HCT116 (cell line): ENCODE results near the gene WNK2. TPM values are rescaled to one million over a fixed set of nuclear protein-coding genes. Genes with fewer than 3 reads are reported as not detected.

Experiments
- ATAC-seq: fragments of 200-7000 bp; cut with Tn5 transposase; 2 replicates; pipeline ENCODE4 v1.9.1; 2020; ENCODE audit warnings: mild to moderate bottlenecking, moderate library complexity
- BruUV-seq: library from RNA; stranded (reverse); fragments of 400-500 nt; replicated peaks from 2 replicates; lab custom pipeline; 2021; lab: Mats Ljungman, UMichigan
- CTCF ChIA-PET: fragments of 300-600 bp; sonication (Branson Sonifier 250); formaldehyde crosslinking; loops from one replicate; lab custom pipeline; 2021; ENCODE audit warnings: antibody characterized with exemption; lab: Charles Lee
- POLR2A ChIA-PET: fragments of 300-600, 350-600 bp; sonication (Branson Sonifier 250); formaldehyde crosslinking; loops from one replicate; lab custom pipeline; 2021; ENCODE audit warnings: antibody characterized with exemption; lab: Charles Lee
- RAD21 ChIA-PET, 2 experiments: fragments of 300-600 bp; sonication (Branson Sonifier 250); formaldehyde crosslinking; loops; one replicate each; lab custom pipeline; 2023; ENCODE audit warnings: low total read pairs in 2 of 2; ENCODE audit not compliant: uncharacterized antibody in 2 of 2, unreplicated experiment in 2 of 2, low non-redundant PET in 1 of 2; lab: Charles Lee
- DNase-seq: peaks from one replicate; pipeline ENCODE4 v3.0.0-alpha.2; 2010; ENCODE audit warnings: low read depth, low spot score
- H2AFZ ChIP-seq: fragments of 200-600 bp; shearing (Covaris generic), sonication (generic); 2 replicates; pipeline ENCODE4 v1.6.1; 2017; ENCODE audit warnings: low read depth, mixed run types, mixed read lengths, antibody characterized with exemption, low read length; ENCODE audit not compliant: poor library complexity, severe bottlenecking
- H3K27ac ChIP-seq: 2 replicates; pipeline ENCODE4 v1.5.1; 2012; ENCODE audit warnings: low read depth, low read length
- H3K27me3 ChIP-seq: fragments of 200-600 bp; sonication (generic); 2 replicates; pipeline ENCODE4 v1.6.1; 2016; ENCODE audit warnings: mixed run types, low read length, mixed read lengths; ENCODE audit not compliant: insufficient read depth
- H3K36me3 ChIP-seq, 2 experiments: fragments of 200-500 bp in 1 of 2; fragments of 200-600 bp in 1 of 2; sonication (Bioruptor generic) in 1 of 2; sonication (generic) in 1 of 2; 2 replicates each; pipeline versions ENCODE4 v1.5.1 to v1.6.1; 2014 to 2016; ENCODE audit warnings: low read length in 2 of 2, inconsistent platforms in 1 of 2, mixed read lengths in 1 of 2, mixed run types in 1 of 2; ENCODE audit not compliant: insufficient read depth in 2 of 2, control insufficient read depth in 1 of 2
- H3K4me1 ChIP-seq, 2 experiments: fragments of 200-600 bp in 1 of 2; sonication (generic) in 1 of 2; 2 replicates each; pipeline versions ENCODE4 v1.5.1 to v1.6.1; 2012 to 2017; ENCODE audit warnings: low read length in 2 of 2, inconsistent platforms in 1 of 2, mild to moderate bottlenecking in 1 of 2, mixed read lengths in 1 of 2, mixed run types in 1 of 2, moderate library complexity in 1 of 2; ENCODE audit not compliant: insufficient read depth in 2 of 2, control insufficient read depth in 1 of 2
- H3K4me2 ChIP-seq: fragments of 200-600 bp; sonication (generic); 2 replicates; pipeline ENCODE4 v1.6.1; 2017; ENCODE audit warnings: mixed run types, low read length, mixed read lengths
- H3K4me3 ChIP-seq, 2 experiments: fragments of 200-600 bp in 1 of 2; sonication (generic) in 1 of 2; replicated peaks in 1 of 2; 2 replicates each; pipeline ENCODE4 v1.5.1; 2011 to 2016; ENCODE audit warnings: low read length in 2 of 2, control low read depth in 1 of 2, low read depth in 1 of 2, mild to moderate bottlenecking in 1 of 2, mixed read lengths in 1 of 2, mixed run types in 1 of 2
- H3K79me2 ChIP-seq: fragments of 200-600 bp; sonication (generic); 2 replicates; pipeline ENCODE4 v1.6.1; 2017; ENCODE audit warnings: mild to moderate bottlenecking, mixed run types, low read length, moderate library complexity, mixed read lengths; ENCODE audit not compliant: insufficient read depth
- H3K9ac ChIP-seq: fragments of 200-600 bp; sonication (generic); 2 replicates; pipeline ENCODE4 v1.6.1; 2016; ENCODE audit warnings: low read length, mixed read lengths
- H3K9me2 ChIP-seq: fragments of 200-600 bp; sonication (generic), shearing (Covaris generic); 2 replicates; pipeline ENCODE4 v1.6.1; 2017; ENCODE audit warnings: mixed run types, mild to moderate bottlenecking, moderate library complexity; ENCODE audit not compliant: insufficient read depth
- H3K9me3 ChIP-seq, 2 experiments: fragments of 200-500 bp in 1 of 2; fragments of 200-600 bp in 1 of 2; sonication (Bioruptor generic) in 1 of 2; sonication (generic) in 1 of 2; 2 replicates each; pipeline ENCODE4 v1.6.1; 2014 to 2017; ENCODE audit warnings: low read length in 2 of 2, mixed read lengths in 2 of 2, inconsistent platforms in 1 of 2, low read depth in 1 of 2, mild to moderate bottlenecking in 1 of 2, mixed run types in 1 of 2, moderate library complexity in 1 of 2; ENCODE audit not compliant: control insufficient read depth in 1 of 2, insufficient read depth in 1 of 2
- H4K20me1 ChIP-seq: fragments of 200-600 bp; sonication (generic), shearing (Covaris generic); 2 replicates; pipeline ENCODE4 v1.6.1; 2017; ENCODE audit warnings: mixed run types, mild to moderate bottlenecking, moderate library complexity; ENCODE audit not compliant: insufficient read depth
- ATF3 ChIP-seq: IDR thresholded peaks from 2 replicates; pipeline ENCODE4 v1.6.1; 2012
- CBX3 ChIP-seq: IDR thresholded peaks from 2 replicates; pipeline ENCODE4 v1.6.1; 2012; ENCODE audit warnings: low read depth
- CEBPB ChIP-seq: IDR thresholded peaks from 2 replicates; pipeline ENCODE4 v1.6.1; 2012; ENCODE audit warnings: low read depth
- CTCF ChIP-seq, 3 experiments: fragments of 200-600 bp in 1 of 3; sonication (generic) in 1 of 3; IDR thresholded peaks in 2 of 3; conservative IDR thresholded peaks in 1 of 3; 2 replicates each; pipeline ENCODE4 v1.5.1; 2012 to 2017; ENCODE audit warnings: low read depth in 2 of 3, low read length in 2 of 3, antibody characterized with exemption in 1 of 3, borderline replicate concordance in 1 of 3, control low read depth in 1 of 3, mild to moderate bottlenecking in 1 of 3, mixed read lengths in 1 of 3, mixed run types in 1 of 3, moderate library complexity in 1 of 3; ENCODE audit not compliant: insufficient read depth in 1 of 3
- EGR1 ChIP-seq: IDR thresholded peaks from 2 replicates; pipeline ENCODE4 v1.6.1; 2012; ENCODE audit warnings: low read depth
- FOSL1 ChIP-seq: IDR thresholded peaks from 2 replicates; pipeline ENCODE4 v1.6.1; 2012; ENCODE audit warnings: low read depth
- JUND ChIP-seq: IDR thresholded peaks from 2 replicates; pipeline ENCODE4 v1.6.1; 2012
- MAX ChIP-seq: IDR thresholded peaks from 2 replicates; pipeline ENCODE4 v1.6.1; 2012
- RAD21 ChIP-seq: IDR thresholded peaks from 2 replicates; pipeline ENCODE4 v1.6.1; 2012; ENCODE audit warnings: low read depth, mild to moderate bottlenecking
- REST ChIP-seq: IDR thresholded peaks from 2 replicates; pipeline ENCODE4 v1.6.1; 2012; ENCODE audit warnings: low read depth
- SIN3A ChIP-seq: IDR thresholded peaks from 2 replicates; pipeline ENCODE4 v1.6.1; 2012; ENCODE audit warnings: low read depth
- SP1 ChIP-seq: IDR thresholded peaks from 2 replicates; pipeline ENCODE4 v1.6.1; 2012; ENCODE audit warnings: low read depth
- SRF ChIP-seq: IDR thresholded peaks from 2 replicates; pipeline ENCODE4 v1.6.1; 2012; ENCODE audit warnings: low read depth
- YY1 ChIP-seq: IDR thresholded peaks from 2 replicates; pipeline ENCODE4 v1.6.1; 2011; ENCODE audit warnings: low read length, low read depth, moderate library complexity, mild to moderate bottlenecking; ENCODE audit not compliant: insufficient replicate concordance; ENCODE audit errors: extremely low read depth
- ZFX ChIP-seq: fragments of 450-650 bp; IDR thresholded peaks from 2 replicates; pipeline ENCODE4 v1.6.1; 2017
- ZNF274 ChIP-seq: fragments of 200-500 bp; sonication (Bioruptor generic); IDR thresholded peaks from 2 replicates; pipeline ENCODE4 v1.6.1; 2014; ENCODE audit warnings: mild to moderate bottlenecking, low read depth, low read length, inconsistent platforms
- intact Hi-C: fragments of 100-400 bp; cut with micrococcal nuclease; formaldehyde crosslinking; loops from 2 replicates; pipeline ENCODE4 v1.10.0; 2022
- total RNA-seq: library from RNA; stranded (reverse); gene quantifications from one replicate; pipeline ENCODE4 v1.2.1, GENCODE V29; 2021; ENCODE audit not compliant: unreplicated experiment

Gene WNK2
- total RNA-seq, 1 experiment from 2014 or later = 24.4 TPM

GRCh38 chr9:93182572-93182971 is 1.4 kb upstream of the WNK2 start:
- Histone ChIP-seq H3K27me3 (no peaks in the 10 kb centered on the region), H3K4me3 (no peak overlapping the region), H4K20me1 (no peaks in the 10 kb centered on the region), H3K4me2 (no peak overlapping the region), H3K4me1 (peaks cover 5 to 13% of the 10 kb centered on the region in 2 experiments), H2AFZ (no peak overlapping the region), H3K9me2 (no peaks in the 10 kb centered on the region), H3K9me3 (no peaks in the 10 kb centered on the region), H3K27ac (no peak overlapping the region), H3K9ac (no peak overlapping the region), H3K79me2 (peaks cover 24% of the 10 kb centered on the region; the same call in 1 of the 2 replicates), H3K36me3 (no peaks in the 10 kb centered on the region; a peak in 1 of 4 replicates)
- no TSS peak for BruUV-seq
- TF ChIP-seq ZFX = no peak
- TF ChIP-seq FOSL1 = no peak
- no peak for TF ChIP-seq REST
- TF ChIP-seq RAD21 = no peak
- no peak for TF ChIP-seq YY1
- no peak for TF ChIP-seq CEBPB
- ChIA-PET CTCF (no interaction called here), POLR2A (no interaction called here), RAD21 (no interaction called here)
- intact Hi-C loops = no loop called here
- ATAC-seq (no peak), DNase-seq (no peak)

- Histone ChIP-seq H3K9me2 (no peaks in the 10 kb centered on the region), H4K20me1 (no peaks in the 10 kb centered on the region)
- no peak for TF ChIP-seq FOSL1
- no peak for TF ChIP-seq CBX3
- no peak for TF ChIP-seq SIN3A
- TF ChIP-seq YY1 = no peak
- TF ChIP-seq SP1 = no peak
- TF ChIP-seq CTCF (IDR thresholded peaks at IDR 0.05 in 2 of 3, conservative IDR thresholded peaks at IDR 0.05 in 1 of 3; ENCODE audit: borderline replicate concordance in 1 of 3, insufficient read depth in 1 of 3, low read depth in 2 of 3, low read length in 2 of 3) = no peak
- TF ChIP-seq JUND = no peak
- no peak for TF ChIP-seq ATF3
- TF ChIP-seq SRF = no peak
- TF ChIP-seq MAX = no peak
- TF ChIP-seq RAD21 = no peak
- TF ChIP-seq ZNF274 = no peak
- TF ChIP-seq EGR1 = no peak
These were observed 742 bp upstream of the WNK2 start for GRCh38 chr9:93183131-93183662.

More at GRCh38 chr9:93183131-93183662, 742 bp upstream of the WNK2 start:
- DNase-seq (no peak), ATAC-seq (no peak)
- no TSS peak for BruUV-seq
- no peak overlapping the region; the same call in 1 of the 2 replicates for H3K9ac ChIP-seq
- H3K4me2 ChIP-seq = peak overlapping the region; percentile 93
- ChIA-PET RAD21 (no interaction called here), POLR2A (no interaction called here), CTCF (no interaction called here)
- peaks cover 5 to 13% of the 10 kb centered on the region in 2 experiments for H3K4me1 ChIP-seq
- H3K36me3 ChIP-seq = no peaks in the 10 kb centered on the region; a peak in 1 of 4 replicates
- intact Hi-C loops = no loop called here
- no peak overlapping the region for H3K27ac ChIP-seq
- H2AFZ ChIP-seq = no peak overlapping the region
- peak overlapping the region; percentile 35 to 68; a peak in 3 of 4 replicates for H3K4me3 ChIP-seq
- no peaks in the 10 kb centered on the region for H3K27me3 ChIP-seq
- no peaks in the 10 kb centered on the region for H3K9me3 ChIP-seq
- peaks cover 26% of the 10 kb centered on the region; the same call in 1 of the 2 replicates for H3K79me2 ChIP-seq
